Endodermal cell (in vitro differentiated cells): ENCODE results near the gene SIM1. TPM values are rescaled to one million over a fixed set of nuclear protein-coding genes. Genes with fewer than 3 reads are reported as not detected.

Experiments used
- DNase-seq: peaks from one replicate; pipeline ENCODE4 v3.0.0-alpha.2; 2017
- H3K27ac ChIP-seq: 2 replicates; pipeline ENCODE4 v1.5.1; 2013; ENCODE audit warnings: mild to moderate bottlenecking, low read depth, low read length, moderate library complexity
- H3K27me3 ChIP-seq: 2 replicates; pipeline ENCODE4 v1.6.1; 2013; ENCODE audit warnings: mild to moderate bottlenecking, low read length, moderate library complexity; ENCODE audit not compliant: insufficient read depth, control insufficient read depth, poor library complexity, severe bottlenecking
- H3K36me3 ChIP-seq: 2 replicates; pipeline ENCODE4 v1.7.0; 2013; ENCODE audit warnings: mild to moderate bottlenecking, low read length, moderate library complexity; ENCODE audit not compliant: control insufficient read depth, insufficient read depth
- H3K4me1 ChIP-seq: one replicate; pipeline ENCODE4 v1.7.0; 2013; ENCODE audit warnings: low read length; ENCODE audit not compliant: control insufficient read depth, insufficient read depth
- H3K4me3 ChIP-seq: 2 replicates; pipeline ENCODE4 v1.5.1; 2013; ENCODE audit warnings: mild to moderate bottlenecking, low read length, moderate library complexity
- H3K9ac ChIP-seq: 2 replicates; pipeline ENCODE4 v1.6.1; 2013; ENCODE audit warnings: mild to moderate bottlenecking, low read length, moderate library complexity; ENCODE audit not compliant: poor library complexity, severe bottlenecking; ENCODE audit errors: extremely low read depth
- H3K9me3 ChIP-seq: 2 replicates; pipeline ENCODE4 v1.6.1; 2013; ENCODE audit warnings: mild to moderate bottlenecking, low read length, moderate library complexity; ENCODE audit not compliant: control insufficient read depth
- H3K27ac Mint-ChIP-seq: 2 replicates; pipeline ENCODE4 v1.8.0; 2020; ENCODE audit warnings: mixed read lengths
- H3K27me3 Mint-ChIP-seq: 2 replicates; pipeline ENCODE4 v1.8.0; 2021; ENCODE audit warnings: mild to moderate bottlenecking, mixed read lengths; ENCODE audit not compliant: insufficient read depth
- H3K36me3 Mint-ChIP-seq: 2 replicates; pipeline ENCODE4 v1.8.0; 2020; ENCODE audit warnings: low read depth, mixed read lengths
- H3K4me1 Mint-ChIP-seq: 2 replicates; pipeline ENCODE4 v1.8.0; 2020; ENCODE audit warnings: mixed read lengths
- H3K4me3 Mint-ChIP-seq: 2 replicates; pipeline ENCODE4 v1.8.0; 2020; ENCODE audit warnings: mild to moderate bottlenecking, moderate library complexity, mixed read lengths
- H3K9me3 Mint-ChIP-seq: 2 replicates; pipeline ENCODE4 v1.8.0; 2020; ENCODE audit warnings: mild to moderate bottlenecking, mixed read lengths
- CTCF ChIP-seq: fragments of 200-600 bp; sonication (generic); conservative IDR thresholded peaks from 2 replicates; pipeline ENCODE4 v1.5.0; 2021; ENCODE audit warnings: antibody characterized with exemption, mild to moderate bottlenecking
- WGBS, 2 experiments: methylation state at CpG; one replicate each; pipeline versions ENCODE4 v1.1.5 to v1.1.7; 2013; ENCODE audit warnings: missing lambda C conversion rate in 2 of 2, mixed read lengths in 1 of 2; ENCODE audit not compliant: insufficient coverage in 1 of 2, insufficient read length in 1 of 2; 5-methylcytosine and 5-hydroxymethylcytosine counted together
- total RNA-seq, 2 donors: library from RNA; stranded (reverse); fragmentation: NEBNext Ultra II Directional in 1 of 2; extraction: Animal tissue kit (Norgen Biotek cat#: 25700) in 1 of 2; gene quantifications; 2 replicates in 1 of 2; 3 replicates in 1 of 2; pipeline ENCODE4 v1.2.1, GENCODE V29; 2021

Gene SIM1
- total RNA-seq, 2 donors from 2014 or later = 0.07 to 0.31 TPM

- H3K9ac ChIP-seq = no peak overlapping the region
- no peak overlapping the region for H3K27ac ChIP-seq
- DNase-seq = no peak
- H3K9me3 ChIP-seq = peaks cover 13% of the 10 kb centered on the region
- H3K27me3 ChIP-seq = no peaks in the 10 kb centered on the region
- Mint-ChIP-seq H3K4me3 (no peak overlapping the region), H3K27ac (no peak overlapping the region), H3K4me1 (peaks cover 15% of the 10 kb centered on the region), H3K27me3 (no peaks in the 10 kb centered on the region), H3K9me3 (peaks cover 4% of the 10 kb centered on the region), H3K36me3 (no peaks in the 10 kb centered on the region)
- no peak overlapping the region for H3K4me3 ChIP-seq
- 74 to 94% methylated on average over 2 to 3 of the region's 3 CpGs for WGBS, 2 experiments
- H3K4me1 ChIP-seq = peaks cover 4% of the 10 kb centered on the region
- TF ChIP-seq CTCF = no peak
- no peaks in the 10 kb centered on the region for H3K36me3 ChIP-seq
Measured at GRCh38 chr6:100417036-100417435, 47.7 kb downstream of the SIM1 start.

- peak overlapping the region; percentile 18 for H3K27ac ChIP-seq
- no peaks in the 10 kb centered on the region for H3K27me3 ChIP-seq
- DNase-seq = no peak
- no peak for TF ChIP-seq CTCF
- H3K4me3 ChIP-seq = no peak overlapping the region
- peaks cover 4% of the 10 kb centered on the region for H3K9me3 Mint-ChIP-seq
- no peaks in the 10 kb centered on the region for H3K36me3 Mint-ChIP-seq
- H3K36me3 ChIP-seq = no peaks in the 10 kb centered on the region
- no peak overlapping the region for H3K4me3 Mint-ChIP-seq
- H3K9ac ChIP-seq = no peak overlapping the region
- H3K9me3 ChIP-seq = peaks cover 13% of the 10 kb centered on the region
- H3K27me3 Mint-ChIP-seq = no peaks in the 10 kb centered on the region
- H3K27ac Mint-ChIP-seq = no peak overlapping the region
- peaks cover 15% of the 10 kb centered on the region for H3K4me1 Mint-ChIP-seq
- no peaks in the 10 kb centered on the region for H3K4me1 ChIP-seq
Measured at GRCh38 chr6:100415768-100416167, 49.0 kb downstream of the SIM1 start.

GRCh38 chr6:100412872-100413271 is 51.8 kb downstream of the SIM1 start:
- H3K9ac ChIP-seq = no peak overlapping the region
- Mint-ChIP-seq H3K4me1 (peaks cover 9% of the 10 kb centered on the region), H3K4me3 (no peak overlapping the region), H3K36me3 (no peaks in the 10 kb centered on the region), H3K27ac (no peak overlapping the region), H3K27me3 (no peaks in the 10 kb centered on the region), H3K9me3 (peaks cover 4% of the 10 kb centered on the region)
- peaks cover 13% of the 10 kb centered on the region for H3K9me3 ChIP-seq
- no peaks in the 10 kb centered on the region for H3K4me1 ChIP-seq
- no peak for TF ChIP-seq CTCF
- DNase-seq = no peak
- H3K36me3 ChIP-seq = no peaks in the 10 kb centered on the region
- H3K4me3 ChIP-seq = no peak overlapping the region
- no peaks in the 10 kb centered on the region for H3K27me3 ChIP-seq
- 90 to 94% methylated on average over 3 to 4 of the region's 4 CpGs for WGBS, 2 experiments
- H3K27ac ChIP-seq = no peak overlapping the region
